ENCODE results near the gene OR6S1. TPM values are rescaled to one million over a fixed set of nuclear protein-coding genes. Genes with fewer than 3 reads are reported as not detected.

Gene OR6S1
- polyA plus RNA-seq, 1 donor from 2014 or later: not detected

- no peak overlapping the region for H2AFZ ChIP-seq (ENCODE audit: low read depth, low read length)
- no peak overlapping the region for H3K4me3 ChIP-seq (ENCODE audit: low read length)
- H3K27ac ChIP-seq (ENCODE audit: low read length): no peak overlapping the region
These were observed 45.1 kb upstream of the OR6S1 start for GRCh38 chr14:20686386-20687143.

More at GRCh38 chr14:20686386-20687143, 45.1 kb upstream of the OR6S1 start:
- no peak overlapping the region for H3K4me2 ChIP-seq (ENCODE audit: low read length)
- no peaks in the 10 kb centered on the region for H3K36me3 ChIP-seq (ENCODE audit: insufficient read depth, low read length)
- H3K79me2 ChIP-seq (replicated peaks; ENCODE audit: insufficient read depth, low read length): no peaks in the 10 kb centered on the region
- no peaks in the 10 kb centered on the region for H3K9me3 ChIP-seq (ENCODE audit: low read length)
- H3K9me2 ChIP-seq (ENCODE audit: insufficient read depth, low read length): no peaks in the 10 kb centered on the region
- no peak overlapping the region for H3K9ac ChIP-seq (ENCODE audit: low read length)
- no peaks in the 10 kb centered on the region for H3K27me3 ChIP-seq (ENCODE audit: insufficient read depth, low read depth, low read length)
- H3F3A ChIP-seq (ENCODE audit: insufficient read depth, low read length, poor library complexity, severe bottlenecking): peaks cover 3% of the 10 kb centered on the region
- TF ChIP-seq EP300 (conservative IDR thresholded peaks at IDR 0.05; ENCODE audit: poor library complexity, severe bottlenecking) (no peak), EZH2 (IDR thresholded peaks at IDR 0.05; ENCODE audit: borderline replicate concordance, insufficient read depth, low read length, poor library complexity, severe bottlenecking) (no peak), REST (IDR thresholded peaks at IDR 0.05; ENCODE audit: borderline replicate concordance) (no peak), MXI1 (conservative IDR thresholded peaks at IDR 0.05; ENCODE audit: poor library complexity, severe bottlenecking) (no peak), SMC3 (conservative IDR thresholded peaks at IDR 0.05; ENCODE audit: poor library complexity) (no peak), POLR2AphosphoS5 (IDR thresholded peaks at IDR 0.05) (no peak), TAF1 (IDR thresholded peaks at IDR 0.05; ENCODE audit: low read depth) (no peak), RAD21 (conservative IDR thresholded peaks at IDR 0.05) (no peak), CTCF (IDR thresholded peaks at IDR 0.05; ENCODE audit: poor library complexity, severe bottlenecking) (no peak)
- H4K20me1 ChIP-seq (ENCODE audit: insufficient read depth): no peaks in the 10 kb centered on the region

Measured in neural cell (in vitro differentiated cells).